HG02973 (cell line): Measurements from ENCODE around the gene DENND1B.
"Not testable (repeated sequence)": the region's sequence is repeated elsewhere in the genome, so short reads cannot be mapped to it uniquely, and the experiment has no call there.

Source experiments
- ATAC-seq: cut with Tn5 transposase; IDR thresholded peaks from one replicate; pipeline ENCODE4 v1.9.1; 2021; ENCODE audit warnings: moderate library complexity; ENCODE audit not compliant: unreplicated experiment

Gene DENND1B

DNA sequence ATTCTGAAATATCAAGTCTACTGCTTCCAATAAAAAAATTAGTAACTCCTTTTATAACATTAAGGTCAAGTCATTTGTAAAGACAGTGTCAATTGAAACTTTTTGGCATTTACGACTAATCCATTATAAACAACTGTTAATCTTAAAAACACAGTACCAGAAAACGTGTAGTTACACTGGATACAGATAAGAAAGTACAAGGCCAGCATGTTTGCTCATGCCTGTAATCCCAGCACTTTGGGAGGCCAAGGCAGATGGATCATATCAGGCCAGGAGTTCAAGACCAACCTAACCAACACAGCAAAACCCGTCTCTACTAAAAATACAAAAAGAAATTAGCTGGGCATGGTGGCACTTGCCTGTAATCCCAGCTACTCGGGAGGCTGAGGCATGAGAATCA lies 29.4 kb downstream of the DENND1B start:
- ATAC-seq, result no peak

DNA sequence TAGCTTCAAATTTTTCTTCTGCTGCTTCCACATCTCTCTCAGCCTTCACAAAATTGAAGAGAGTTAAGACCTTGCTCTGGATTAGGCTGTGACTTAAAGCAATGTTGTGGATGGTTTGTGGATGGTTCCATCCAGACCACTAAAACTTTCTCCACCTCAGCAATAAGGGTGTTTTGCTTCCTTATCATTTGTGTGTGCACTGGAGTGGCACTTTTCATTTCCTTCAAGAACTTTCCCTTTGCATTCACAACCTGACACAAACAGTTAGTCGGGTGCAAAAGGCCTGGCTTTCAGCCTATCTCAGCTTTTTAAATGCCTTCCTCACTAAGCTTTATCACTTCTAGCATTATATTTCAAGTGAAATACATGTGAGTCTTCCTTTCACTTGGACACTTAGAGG lies 30.3 kb downstream of the DENND1B start:
- no peak for ATAC-seq

DNA sequence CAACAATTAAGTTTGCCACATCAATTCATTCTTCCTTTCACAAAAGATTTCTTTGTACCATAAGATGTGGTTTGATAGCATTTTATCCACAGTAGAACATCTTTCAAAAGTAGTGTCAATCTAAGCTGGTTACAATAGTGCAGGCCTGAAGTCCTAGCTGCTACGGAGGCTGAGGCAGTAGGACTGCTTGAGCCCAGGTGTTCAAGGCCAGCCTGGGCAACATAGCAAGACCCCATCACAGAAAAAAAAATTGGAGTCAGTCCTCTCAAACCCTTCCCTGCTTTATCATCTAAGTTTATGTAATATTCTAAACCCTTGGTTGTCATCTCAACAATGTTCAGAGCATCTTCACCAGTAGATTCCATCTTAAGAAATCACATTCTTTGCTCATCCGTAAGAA lies 31.7 kb downstream of the DENND1B start:
- ATAC-seq, result no peak

DNA sequence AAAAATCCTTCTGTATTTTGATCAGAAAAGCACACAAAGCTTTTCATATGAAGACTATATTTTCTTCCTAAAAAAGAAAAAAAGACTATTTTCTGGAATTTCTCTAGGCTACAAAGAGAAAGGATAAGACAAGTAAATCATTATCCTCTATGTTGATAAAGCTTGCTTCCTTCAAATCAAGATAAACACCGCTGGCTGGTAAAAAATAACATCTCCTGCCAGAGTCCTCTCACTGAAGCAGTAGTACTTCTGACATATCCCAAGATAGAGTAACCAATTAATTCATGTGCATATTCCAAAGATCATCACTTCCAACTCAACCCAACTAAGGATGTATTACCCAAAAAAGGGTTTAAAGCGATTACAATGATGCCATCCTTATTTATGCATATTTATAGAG lies 34.3 kb downstream of the DENND1B start:
- no peak for ATAC-seq

DNA sequence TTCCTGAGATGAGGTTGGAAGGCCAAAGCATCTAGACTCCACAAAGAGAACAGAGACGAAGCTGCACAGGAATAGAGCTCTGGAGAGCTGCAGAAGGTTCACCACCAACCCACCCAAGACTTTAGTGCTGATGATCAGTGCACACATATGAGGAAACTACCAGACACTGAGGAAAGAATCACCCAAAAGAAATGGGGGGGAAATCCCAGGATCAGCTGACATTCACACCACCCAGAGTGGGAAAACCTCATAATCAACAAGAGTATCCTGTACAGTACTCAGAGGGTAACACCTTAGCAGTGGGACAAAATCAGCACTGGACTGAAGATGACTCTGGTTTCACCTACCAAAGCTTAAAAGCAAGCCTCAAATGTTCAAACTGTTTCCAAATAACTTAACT lies 36.4 kb downstream of the DENND1B start:
- ATAC-seq, result no peak

DNA sequence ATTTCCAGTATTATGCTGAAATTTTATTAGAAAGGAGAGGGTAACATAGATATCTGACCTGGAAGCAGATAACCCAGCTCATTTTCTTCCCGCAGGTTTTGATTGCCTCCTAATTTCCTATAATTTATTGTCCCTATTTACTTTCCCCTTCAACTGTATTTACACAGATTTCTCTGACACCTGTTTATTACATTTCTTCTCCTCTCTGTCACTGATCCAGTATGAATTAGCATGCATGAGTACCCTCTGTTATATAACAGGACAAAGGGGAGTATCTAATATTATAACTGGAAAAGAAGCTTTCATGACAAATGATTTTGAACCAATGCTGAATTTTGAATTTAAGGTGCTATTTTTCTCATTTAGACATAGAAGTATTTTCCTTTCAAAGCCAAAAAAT lies 37.4 kb downstream of the DENND1B start:
- no peak for ATAC-seq

DNA sequence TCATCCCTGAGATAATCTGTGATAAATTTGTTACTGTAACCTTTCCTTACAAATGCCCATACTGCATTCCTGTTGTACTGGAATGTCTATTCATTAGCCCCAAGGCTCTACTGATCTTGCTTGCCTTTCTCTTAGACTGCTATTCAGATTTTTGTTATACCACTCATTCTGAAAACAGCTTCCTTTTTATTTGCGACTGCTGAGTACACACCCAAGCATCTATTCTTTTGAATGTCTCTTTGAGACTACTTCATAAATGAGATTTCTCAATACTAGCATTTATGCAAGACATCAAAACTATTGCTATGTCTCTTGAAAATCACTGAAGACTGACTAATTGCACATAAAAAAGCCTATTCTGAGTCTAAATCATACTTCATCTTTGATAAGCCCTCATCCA lies 38.6 kb downstream of the DENND1B start:
- ATAC-seq, result no peak

DNA sequence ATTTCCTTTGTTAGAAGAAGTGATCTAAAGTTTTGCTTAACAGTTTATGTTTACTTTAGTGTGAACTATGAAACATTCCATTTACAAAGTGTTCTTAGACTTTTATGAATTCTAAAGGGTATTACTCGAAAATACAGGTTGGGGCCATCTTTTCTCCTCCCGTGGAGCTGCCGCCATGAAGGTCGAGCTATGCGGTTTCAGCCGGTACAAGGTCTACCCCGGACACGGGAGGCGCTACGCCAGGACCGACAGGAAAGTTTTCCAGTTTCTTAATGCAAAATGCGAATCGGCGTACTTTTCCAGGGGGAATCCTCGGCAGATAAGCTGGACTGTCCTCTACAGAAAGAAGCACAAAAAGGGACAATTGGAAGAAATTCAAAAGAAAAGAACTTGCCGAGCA lies 39.8 kb downstream of the DENND1B start:
- ATAC-seq, result no peak

DNA sequence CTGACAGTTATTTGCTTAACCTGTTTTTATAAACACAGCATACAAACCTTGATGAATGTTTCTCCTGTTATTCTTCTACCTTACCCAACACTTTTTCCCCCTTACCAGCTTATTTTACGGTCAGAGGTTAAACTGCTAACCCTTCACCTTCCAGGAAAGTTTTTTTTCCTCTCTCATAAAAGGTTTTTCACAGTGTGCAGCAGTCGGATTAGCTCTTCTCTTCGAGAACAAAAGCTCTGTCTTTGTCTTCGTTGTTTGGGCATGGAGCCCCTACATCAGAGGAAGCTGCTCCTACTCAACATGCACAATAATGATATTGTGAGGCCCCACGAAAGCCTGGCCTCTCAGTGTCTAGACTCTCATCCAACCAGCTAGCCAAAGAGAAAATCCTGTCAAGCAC lies 42.0 kb downstream of the DENND1B start:
- no peak for ATAC-seq

DNA sequence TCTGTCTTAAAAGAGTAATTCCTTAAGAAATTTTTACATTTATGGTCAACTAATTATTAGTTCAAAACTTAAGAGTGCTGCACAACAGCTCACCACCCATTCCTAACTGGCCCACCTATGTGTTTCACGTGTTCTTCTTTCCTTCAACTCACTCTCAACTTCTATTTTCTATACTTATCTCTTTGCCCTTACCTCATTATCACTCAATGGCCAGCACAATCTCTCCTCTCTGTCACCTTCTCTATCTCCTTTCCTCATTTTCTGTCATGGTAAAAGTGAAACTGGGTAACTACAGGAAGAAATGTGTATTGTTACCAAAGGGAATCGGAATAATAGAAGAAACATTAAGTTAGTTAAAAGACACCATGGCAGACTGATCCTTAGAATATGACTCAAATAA lies 43.1 kb downstream of the DENND1B start:
- ATAC-seq, result no peak

DNA sequence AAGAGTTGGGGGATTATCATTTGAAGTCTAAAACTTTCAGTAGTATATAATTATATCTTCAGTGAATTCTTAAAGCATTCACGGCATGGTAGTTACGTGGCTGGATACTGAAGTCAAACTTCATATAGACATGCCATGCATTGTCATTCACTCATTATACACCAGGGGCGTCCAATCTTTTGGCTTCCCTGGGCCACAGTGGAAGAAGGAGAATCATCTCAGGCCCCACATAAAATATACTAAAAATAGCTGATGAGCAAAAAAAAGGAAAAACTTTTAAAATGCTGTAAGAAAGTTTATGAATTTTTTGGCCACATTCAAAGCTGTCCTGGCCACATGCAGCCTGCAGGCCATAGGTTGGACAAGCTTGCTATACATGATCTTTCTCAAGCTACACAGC lies 43.8 kb downstream of the DENND1B start:
- ATAC-seq, result no peak

DNA sequence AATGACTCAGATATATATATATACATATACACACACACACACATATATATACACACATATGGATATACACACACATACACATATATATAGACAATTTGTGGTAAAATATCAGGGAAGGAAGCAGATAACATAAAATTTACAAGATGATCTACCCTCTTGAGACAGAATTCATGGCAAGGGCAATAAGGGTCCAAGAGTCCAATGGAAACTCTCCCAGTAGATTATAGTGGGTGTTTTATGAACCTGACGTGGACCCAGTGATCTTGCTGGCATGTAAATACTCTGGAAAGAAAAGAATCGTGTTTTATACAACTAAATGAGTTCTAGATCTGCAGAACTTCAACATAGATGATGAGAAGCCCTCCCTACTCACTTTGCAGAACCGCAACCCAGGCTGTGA lies 49.3 kb downstream of the DENND1B start:
- ATAC-seq, result no peak

DNA sequence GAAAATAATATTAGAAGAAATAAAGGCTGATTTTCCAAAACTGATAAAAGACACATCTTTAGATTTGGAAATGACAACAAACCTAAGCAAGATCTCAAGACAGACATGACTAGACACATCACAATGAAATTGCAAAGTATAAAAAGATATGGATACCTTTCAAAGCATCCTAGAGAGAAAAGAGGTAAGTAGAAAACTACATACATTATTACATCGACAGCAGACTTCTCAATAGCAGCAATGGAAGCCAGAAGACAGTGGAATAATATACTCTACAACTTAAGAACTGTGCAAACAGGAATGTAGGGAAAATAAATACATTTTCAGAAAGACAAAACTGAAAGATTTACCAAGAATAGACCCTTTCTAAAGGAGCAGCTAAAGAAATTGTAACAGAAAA lies 50.2 kb downstream of the DENND1B start:
- no peak for ATAC-seq

DNA sequence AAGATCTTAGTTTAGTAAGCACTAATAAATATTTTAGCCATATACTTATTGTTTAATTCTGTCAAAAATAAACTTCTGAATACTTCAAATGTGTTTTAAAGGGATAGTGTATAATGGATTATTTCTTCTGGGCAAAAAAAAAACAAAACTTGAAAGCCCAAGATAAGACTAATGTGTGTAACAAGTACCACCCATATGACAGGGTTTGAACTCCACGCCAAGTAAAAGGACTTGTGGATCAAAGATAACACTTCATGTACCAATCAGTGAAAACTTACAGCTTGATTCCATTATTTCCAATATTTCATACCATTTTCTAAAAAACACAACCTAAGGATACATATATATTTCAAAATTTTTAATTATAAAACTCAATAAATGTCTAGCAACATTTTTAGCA lies 59.5 kb downstream of the DENND1B start:
- ATAC-seq, result no peak

DNA sequence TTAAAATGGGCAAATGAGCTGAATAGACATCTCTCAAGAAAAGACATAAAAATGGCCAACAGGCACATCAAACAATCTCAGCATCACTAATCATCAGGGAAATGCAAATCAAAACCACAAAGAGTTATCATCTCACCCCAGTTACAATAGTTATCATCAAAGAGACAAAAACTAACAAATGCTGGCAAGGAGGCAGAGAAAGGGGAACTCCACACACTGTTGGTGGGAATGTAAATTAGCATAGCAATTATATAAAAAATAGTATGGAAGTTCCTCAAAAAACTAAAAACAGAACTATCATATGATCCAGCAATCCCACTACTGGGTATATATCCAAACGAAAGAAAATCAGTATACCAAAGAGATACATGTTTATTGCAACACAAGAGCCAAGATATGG lies 68.7 kb downstream of the DENND1B start:
- no peak for ATAC-seq

DNA sequence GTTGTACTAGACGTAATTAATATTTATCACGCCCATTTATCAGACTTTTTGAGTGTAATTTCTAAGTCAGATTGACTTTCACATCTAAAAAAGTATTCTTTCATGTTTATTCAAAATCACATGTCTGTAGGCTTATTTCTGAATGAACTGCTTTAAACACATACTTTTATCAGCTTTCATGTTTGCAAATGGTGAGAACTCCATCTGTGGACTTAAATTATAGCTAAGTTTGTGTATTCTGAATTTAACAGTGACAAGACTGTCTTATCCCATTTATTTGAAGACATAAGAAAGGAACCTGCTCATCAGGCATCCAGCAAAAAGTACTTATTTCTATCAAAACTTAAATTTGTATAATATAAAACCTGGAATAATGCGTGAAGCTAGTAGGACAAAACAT lies 69.3 kb downstream of the DENND1B start:
- ATAC-seq, result no peak

DNA sequence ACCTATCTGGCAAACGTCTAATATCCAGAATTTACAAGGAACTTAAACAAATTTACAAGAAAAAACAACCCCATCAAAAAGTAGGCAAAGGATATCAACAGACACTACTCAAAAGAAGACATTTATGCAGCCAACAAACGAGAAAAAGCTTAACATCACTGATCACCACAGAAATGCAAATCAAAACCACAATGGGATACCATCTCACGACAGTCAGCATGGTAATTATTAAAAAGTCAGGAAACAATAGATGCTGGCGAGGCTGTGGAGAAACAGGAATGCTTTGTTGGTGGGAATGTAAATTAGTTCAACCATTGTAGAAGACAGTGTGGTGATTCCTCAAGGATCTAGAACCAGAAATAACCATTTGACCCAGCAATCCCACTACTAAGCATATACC lies 74.6 kb downstream of the DENND1B start:
- not testable (repeated sequence) for ATAC-seq

DNA sequence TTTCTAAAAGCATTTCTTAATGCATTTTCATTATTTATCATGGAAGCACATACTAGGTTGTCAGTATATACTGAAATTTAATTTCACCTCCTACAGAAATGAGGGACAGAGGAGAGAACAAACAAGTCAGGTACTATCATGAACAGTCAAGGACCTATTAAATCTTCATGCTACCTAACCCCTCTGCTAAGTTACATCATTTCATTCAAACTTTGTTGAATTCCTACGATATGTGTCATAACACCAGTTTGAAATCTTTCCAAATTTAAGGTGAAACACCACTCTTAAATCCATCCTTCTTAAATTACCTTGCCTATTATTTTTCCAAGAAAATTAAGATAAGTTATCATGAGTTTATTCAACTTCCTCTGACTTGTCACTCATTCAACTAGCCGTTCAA lies 78.9 kb downstream of the DENND1B start:
- no peak for ATAC-seq

DNA sequence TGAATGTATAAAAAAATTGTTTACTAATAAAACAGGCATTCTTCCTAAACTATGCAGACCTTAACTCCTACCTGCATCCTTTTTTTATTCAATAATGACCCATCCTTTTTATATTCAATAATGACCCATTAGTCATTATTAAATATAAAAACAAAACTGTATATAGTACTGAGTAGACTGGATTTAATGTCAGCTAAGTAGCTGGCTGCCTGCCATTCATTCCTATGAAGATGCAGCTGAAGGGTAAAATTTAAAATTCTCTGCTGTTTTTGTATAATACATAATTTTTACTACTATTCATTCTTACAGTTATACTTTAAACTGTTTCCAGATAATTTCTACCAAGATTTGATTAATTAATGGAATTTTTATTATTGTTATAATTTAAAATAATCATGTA lies 79.3 kb downstream of the DENND1B start:
- no peak for ATAC-seq

DNA sequence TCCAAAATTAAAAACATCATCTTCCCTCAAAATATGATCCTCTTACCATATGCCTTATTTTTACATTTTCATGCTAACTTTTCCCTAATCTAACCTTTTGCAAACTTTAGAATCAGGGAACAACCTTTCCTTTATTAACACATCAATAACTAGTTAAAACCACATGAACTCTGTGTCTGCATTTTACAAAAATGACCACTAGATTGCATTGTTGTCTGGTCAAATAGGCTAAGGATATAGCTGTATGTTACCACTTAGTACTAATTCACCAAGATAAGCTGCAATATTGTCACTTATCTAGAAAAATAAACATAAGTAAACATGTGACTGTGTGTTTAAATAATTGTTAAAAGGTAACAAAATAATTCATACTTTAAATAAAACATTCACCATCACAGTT lies 82.3 kb downstream of the DENND1B start:
- ATAC-seq, result no peak

DNA sequence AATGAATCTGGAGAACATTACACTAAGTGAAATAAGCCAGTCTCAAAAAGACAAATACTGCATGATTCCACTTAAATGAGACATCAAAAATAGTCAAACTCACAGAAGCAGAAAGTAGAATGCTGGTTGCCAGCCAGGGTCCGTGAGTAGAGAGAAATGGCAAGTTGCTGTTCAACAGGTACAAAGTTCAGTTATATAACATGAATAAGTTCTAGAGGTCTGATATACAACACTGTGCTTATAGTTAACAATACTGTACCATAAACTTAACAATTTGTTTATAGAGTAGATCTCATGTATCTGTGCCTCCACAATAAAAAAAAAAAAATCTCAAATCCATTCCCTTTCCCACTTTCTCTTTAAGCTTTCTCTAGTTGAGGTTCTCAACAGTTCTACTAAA lies 83.5 kb downstream of the DENND1B start:
- ATAC-seq, result no peak

DNA sequence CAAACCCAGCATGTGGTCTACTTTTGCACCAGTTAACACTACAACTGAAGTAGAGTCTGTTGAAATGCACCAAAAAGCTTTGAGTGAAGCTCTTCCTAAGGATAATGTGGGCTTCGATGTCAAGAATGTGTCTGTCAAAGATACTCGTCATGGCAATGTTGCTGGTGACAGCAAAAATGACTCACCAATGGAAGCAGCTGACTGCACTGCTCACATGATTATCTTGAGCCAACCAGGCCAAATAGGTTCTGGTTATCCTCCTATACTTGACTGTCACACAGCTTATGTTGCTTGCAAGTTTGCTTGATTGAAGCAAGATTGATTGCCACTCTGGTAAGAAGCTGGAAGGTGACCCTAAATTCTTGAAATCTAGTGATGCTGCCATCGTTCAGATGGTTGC lies 85.2 kb downstream of the DENND1B start:
- ATAC-seq, result no peak

DNA sequence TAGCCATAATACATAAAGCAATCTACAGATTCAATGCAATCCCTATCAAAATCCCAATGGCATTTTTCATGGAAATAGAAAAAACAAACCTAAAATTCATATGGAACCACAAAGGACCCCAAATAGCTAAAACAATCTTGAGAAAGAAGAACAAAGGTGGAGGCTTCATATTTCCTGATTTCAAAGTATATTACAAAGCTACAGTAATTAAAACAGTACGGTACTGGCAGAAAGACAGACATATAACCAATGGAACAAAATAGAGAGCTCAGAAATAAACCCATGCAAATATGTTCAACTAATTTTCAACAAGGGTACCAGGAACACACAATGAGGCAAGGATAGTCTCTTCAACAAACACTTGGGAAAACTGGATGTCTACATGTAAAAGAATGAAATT lies 87.0 kb downstream of the DENND1B start:
- ATAC-seq, result no peak

DNA sequence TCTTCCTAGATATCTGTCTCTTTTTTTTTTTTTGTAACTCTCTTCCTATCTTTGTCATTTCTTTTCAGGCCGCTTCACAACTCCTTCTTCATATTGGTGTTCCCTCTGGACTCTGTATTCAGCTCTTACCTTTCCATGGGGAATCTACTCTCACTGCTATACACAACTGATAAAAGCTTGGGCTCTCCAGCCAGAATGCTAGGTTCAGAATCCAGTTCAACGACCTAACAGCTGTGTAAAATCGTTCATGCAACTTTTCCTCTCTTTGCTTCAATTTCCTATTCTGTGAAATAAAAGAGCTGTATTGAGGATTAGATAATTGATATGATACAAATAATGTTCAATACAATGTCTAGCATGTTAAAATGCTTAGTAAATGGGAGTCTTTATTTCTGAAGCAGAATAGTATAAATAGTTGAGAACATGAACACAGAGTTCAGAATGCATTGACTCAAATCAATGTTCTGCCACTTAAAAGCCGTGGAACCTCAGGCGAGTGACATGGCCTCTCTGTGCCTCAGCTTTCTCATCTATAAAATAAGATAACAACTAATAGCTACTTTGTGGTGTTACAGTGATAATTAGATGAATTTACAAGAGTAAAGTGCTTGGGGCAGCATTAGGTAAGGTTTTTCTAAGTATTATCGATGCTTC lies 88.5 kb downstream of the DENND1B start:
- no peak for ATAC-seq
